Measurements from ENCODE around the gene TM2D3.
"Not testable (repeated sequence)": the region's sequence is repeated elsewhere in the genome, so short reads cannot be mapped to it uniquely, and the experiment has no call there.

Gene TM2D3

GRCh38 chr15:101647251-101647650, 4.9 kb downstream of the TM2D3 start:
- no peak overlapping the region for H3K27ac Mint-ChIP-seq
- H3K4me3 Mint-ChIP-seq = no peak overlapping the region
- peaks cover 34% of the 10 kb centered on the region for H3K4me1 Mint-ChIP-seq (ENCODE audit: low read depth)

DNA sequence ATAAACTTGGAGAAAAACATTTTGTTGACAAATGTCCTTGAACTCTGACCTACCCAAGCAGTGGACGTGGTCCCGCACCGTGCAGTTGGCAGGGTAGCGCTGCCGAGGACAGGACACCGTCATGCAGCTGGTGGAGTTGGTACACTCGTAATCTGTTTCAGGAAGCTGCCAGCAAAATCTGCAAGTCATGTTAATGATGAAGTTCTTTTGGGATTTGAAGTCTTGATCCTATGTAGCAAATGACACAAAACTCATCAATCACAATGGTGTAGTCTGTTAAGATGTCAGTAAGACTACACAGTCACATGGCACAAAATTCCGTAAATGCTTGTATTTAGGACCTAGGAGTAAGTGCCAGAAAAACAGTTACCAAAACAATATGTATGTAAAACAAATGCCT, 5.5 kb downstream of the TM2D3 start:
- no peaks in the 10 kb centered on the region for H3K27me3 Mint-ChIP-seq (ENCODE audit: low read depth)
- H3K27ac Mint-ChIP-seq = no peak overlapping the region
- peaks cover 55% of the 10 kb centered on the region for H3K36me3 Mint-ChIP-seq (ENCODE audit: low read depth)
- no peak overlapping the region for H3K4me3 Mint-ChIP-seq
- no peaks in the 10 kb centered on the region for H3K9me3 Mint-ChIP-seq
- H3K4me1 Mint-ChIP-seq (ENCODE audit: low read depth) = peaks cover 39% of the 10 kb centered on the region

More at GRCh38 chr15:101647251-101647650, 4.9 kb downstream of the TM2D3 start:
- H3K36me3 Mint-ChIP-seq (ENCODE audit: low read depth) = peaks cover 50% of the 10 kb centered on the region
- no peaks in the 10 kb centered on the region for H3K9me3 Mint-ChIP-seq
- no peaks in the 10 kb centered on the region for H3K27me3 Mint-ChIP-seq (ENCODE audit: low read depth)

GRCh38 chr15:101642361-101642760, 9.8 kb downstream of the TM2D3 start:
- Mint-ChIP-seq H3K4me1 (ENCODE audit: low read depth) (peaks cover 21% of the 10 kb centered on the region), H3K27ac (peak overlapping the region; percentile 20), H3K9me3 (no peaks in the 10 kb centered on the region), H3K36me3 (ENCODE audit: low read depth) (peaks cover 51% of the 10 kb centered on the region), H3K4me3 (no peak overlapping the region), H3K27me3 (ENCODE audit: low read depth) (no peaks in the 10 kb centered on the region)

- Mint-ChIP-seq H3K4me1 (ENCODE audit: low read depth) (peaks cover 21% of the 10 kb centered on the region), H3K27me3 (ENCODE audit: low read depth) (no peaks in the 10 kb centered on the region), H3K27ac (peak overlapping the region; percentile 20), H3K4me3 (no peak overlapping the region), H3K9me3 (no peaks in the 10 kb centered on the region), H3K36me3 (ENCODE audit: low read depth) (peaks cover 50% of the 10 kb centered on the region)
Measured at GRCh38 chr15:101641894-101642293, 10.3 kb downstream of the TM2D3 start.

DNA sequence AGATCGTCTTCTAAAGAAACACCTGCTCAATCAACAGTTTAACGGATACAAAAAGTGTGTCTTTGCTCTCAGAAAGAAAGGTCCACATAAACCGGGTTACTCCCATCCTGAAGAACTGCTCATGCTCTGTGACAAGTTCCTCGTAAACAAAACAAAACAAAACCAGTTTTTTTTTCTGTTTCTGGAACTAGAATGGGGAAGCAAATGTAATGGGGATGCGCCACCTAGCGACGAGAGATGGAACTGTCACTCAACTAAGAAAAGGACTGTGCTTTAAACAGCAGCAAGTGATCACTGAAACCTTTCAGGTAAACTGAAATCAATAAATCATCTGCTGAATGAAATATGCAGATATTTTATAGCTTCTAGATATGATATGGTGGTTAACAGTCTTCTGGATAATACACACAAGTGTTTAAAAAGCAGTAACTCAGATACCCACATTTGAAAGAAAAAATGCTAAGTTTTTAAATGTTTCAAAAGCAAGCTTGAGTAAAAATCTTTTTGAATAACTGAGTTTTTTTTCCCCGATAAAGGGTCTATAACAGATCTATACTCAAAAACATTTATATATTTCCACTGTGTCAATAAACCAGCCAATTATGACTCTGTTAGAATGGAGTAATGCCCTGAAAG, 10.9 kb downstream of the TM2D3 start:
- Mint-ChIP-seq H3K4me3 (no peak overlapping the region), H3K36me3 (ENCODE audit: low read depth) (peaks cover 45% of the 10 kb centered on the region), H3K4me1 (ENCODE audit: low read depth) (peaks cover 21% of the 10 kb centered on the region), H3K27me3 (ENCODE audit: low read depth) (no peaks in the 10 kb centered on the region), H3K27ac (peak overlapping the region; percentile 84), H3K9me3 (no peaks in the 10 kb centered on the region)

- H3K36me3 Mint-ChIP-seq (ENCODE audit: low read depth) = peaks cover 32% of the 10 kb centered on the region
- H3K9me3 Mint-ChIP-seq = no peaks in the 10 kb centered on the region
- no peak overlapping the region for H3K4me3 Mint-ChIP-seq
- H3K27ac Mint-ChIP-seq = no peak overlapping the region
- peaks cover 14% of the 10 kb centered on the region for H3K4me1 Mint-ChIP-seq (ENCODE audit: low read depth)
- H3K27me3 Mint-ChIP-seq (ENCODE audit: low read depth) = no peaks in the 10 kb centered on the region
Measured at GRCh38 chr15:101639667-101640066, 12.5 kb downstream of the TM2D3 start.

GRCh38 chr15:101637919-101638318, 14.3 kb downstream of the TM2D3 start:
- Mint-ChIP-seq H3K4me1 (ENCODE audit: low read depth) (peaks cover 14% of the 10 kb centered on the region), H3K4me3 (no peak overlapping the region), H3K36me3 (ENCODE audit: low read depth) (peaks cover 25% of the 10 kb centered on the region), H3K27me3 (ENCODE audit: low read depth) (no peaks in the 10 kb centered on the region), H3K27ac (no peak overlapping the region), H3K9me3 (no peaks in the 10 kb centered on the region)

GRCh38 chr15:101637516-101637915, 14.7 kb downstream of the TM2D3 start:
- Mint-ChIP-seq H3K27me3 (ENCODE audit: low read depth) (no peaks in the 10 kb centered on the region), H3K27ac (no peak overlapping the region), H3K9me3 (no peaks in the 10 kb centered on the region), H3K4me1 (ENCODE audit: low read depth) (peaks cover 13% of the 10 kb centered on the region), H3K4me3 (no peak overlapping the region), H3K36me3 (ENCODE audit: low read depth) (peaks cover 23% of the 10 kb centered on the region)

DNA sequence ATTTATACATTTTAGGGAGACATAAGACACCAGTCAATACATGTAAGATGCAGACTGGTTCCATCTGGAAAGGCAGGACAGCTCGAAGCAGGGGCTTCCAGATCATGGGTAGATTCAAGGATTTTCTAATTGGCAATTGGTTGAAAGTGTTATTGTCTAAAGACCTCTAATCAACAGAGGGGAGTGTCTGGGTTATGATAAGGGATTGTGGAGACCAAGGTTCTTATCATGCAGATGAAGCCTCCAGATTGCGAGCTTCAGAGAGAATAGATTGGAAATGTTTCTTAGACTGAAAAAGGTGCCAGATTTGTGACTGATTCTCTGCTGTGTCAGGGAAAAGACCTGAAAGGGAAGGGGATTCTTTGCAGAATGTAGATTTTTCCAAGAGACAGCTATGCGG, 15.1 kb downstream of the TM2D3 start:
- Mint-ChIP-seq H3K36me3 (ENCODE audit: low read depth) (peaks cover 18% of the 10 kb centered on the region), H3K27ac (no peak overlapping the region), H3K9me3 (no peaks in the 10 kb centered on the region), H3K4me3 (no peak overlapping the region), H3K27me3 (ENCODE audit: low read depth) (no peaks in the 10 kb centered on the region), H3K4me1 (ENCODE audit: low read depth) (peaks cover 8% of the 10 kb centered on the region)

- H3K36me3 Mint-ChIP-seq (ENCODE audit: low read depth) = peaks cover 13% of the 10 kb centered on the region
- H3K4me1 Mint-ChIP-seq (ENCODE audit: low read depth) = peaks cover 3% of the 10 kb centered on the region
- no peaks in the 10 kb centered on the region for H3K9me3 Mint-ChIP-seq
- H3K27me3 Mint-ChIP-seq (ENCODE audit: low read depth) = no peaks in the 10 kb centered on the region
- H3K27ac Mint-ChIP-seq = no peak overlapping the region
- no peak overlapping the region for H3K4me3 Mint-ChIP-seq
Measured at GRCh38 chr15:101635944-101636727, 16.0 kb downstream of the TM2D3 start.

DNA sequence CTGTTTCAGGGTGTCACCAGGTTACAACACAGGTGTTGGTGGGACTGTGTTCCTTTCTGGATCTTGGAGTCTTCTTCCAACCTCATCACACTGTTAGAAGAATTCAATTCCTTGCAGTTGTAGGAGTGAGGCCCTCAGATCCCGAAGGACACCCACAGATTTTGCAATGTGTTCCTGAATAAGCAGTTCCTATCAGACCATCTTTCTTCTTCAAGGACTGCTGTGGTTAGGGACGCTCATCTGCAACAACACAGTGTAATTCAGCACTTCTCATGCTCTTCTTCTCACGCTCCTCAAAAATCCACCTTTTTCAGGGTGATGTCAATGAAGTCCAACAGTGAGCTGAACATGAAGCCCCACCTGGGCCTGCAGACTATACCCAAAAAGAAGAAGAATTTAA, 18.8 kb downstream of the TM2D3 start:
- Mint-ChIP-seq H3K36me3 (ENCODE audit: low read depth) (no peaks in the 10 kb centered on the region), H3K4me3 (no peak overlapping the region), H3K9me3 (no peaks in the 10 kb centered on the region), H3K27ac (no peak overlapping the region), H3K27me3 (ENCODE audit: low read depth) (no peaks in the 10 kb centered on the region), H3K4me1 (ENCODE audit: low read depth) (no peaks in the 10 kb centered on the region)

DNA sequence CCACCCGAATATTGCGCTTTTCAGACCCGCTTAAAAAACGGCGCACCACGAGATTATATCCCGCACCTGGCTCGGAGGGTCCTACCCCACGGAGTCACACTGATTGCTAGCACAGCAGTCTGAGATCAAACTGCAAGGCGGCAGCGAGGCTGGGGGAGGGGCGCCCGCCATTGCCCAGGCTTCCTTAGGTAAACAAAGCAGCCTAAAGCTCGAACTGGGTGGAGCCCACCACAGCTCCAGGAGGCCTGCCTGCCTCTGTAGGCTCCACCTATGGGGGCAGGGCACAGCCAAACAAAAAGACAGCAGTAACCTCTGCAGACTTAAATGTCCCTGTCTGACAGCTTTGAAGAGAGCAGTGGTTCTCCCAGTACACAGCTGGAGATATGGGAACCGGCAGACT, 25.5 kb downstream of the TM2D3 start:
- H3K36me3 Mint-ChIP-seq (ENCODE audit: low read depth) = peaks cover 11% of the 10 kb centered on the region
- not testable (repeated sequence) for H3K4me3 Mint-ChIP-seq; H3K9me3 Mint-ChIP-seq; H3K27me3 Mint-ChIP-seq (ENCODE audit: low read depth); H3K27ac Mint-ChIP-seq
- H3K4me1 Mint-ChIP-seq (ENCODE audit: low read depth) = peaks cover 13% of the 10 kb centered on the region

- H3K4me1 Mint-ChIP-seq (ENCODE audit: low read depth) = peaks cover 13% of the 10 kb centered on the region
- H3K4me3 Mint-ChIP-seq = no peak overlapping the region
- H3K9me3 Mint-ChIP-seq = peaks cover 4% of the 10 kb centered on the region
- no peaks in the 10 kb centered on the region for H3K27me3 Mint-ChIP-seq (ENCODE audit: low read depth)
- H3K27ac Mint-ChIP-seq = no peak overlapping the region
- H3K36me3 Mint-ChIP-seq (ENCODE audit: low read depth) = peaks cover 11% of the 10 kb centered on the region
Measured at GRCh38 chr15:101625980-101626379, 26.2 kb downstream of the TM2D3 start.

DNA sequence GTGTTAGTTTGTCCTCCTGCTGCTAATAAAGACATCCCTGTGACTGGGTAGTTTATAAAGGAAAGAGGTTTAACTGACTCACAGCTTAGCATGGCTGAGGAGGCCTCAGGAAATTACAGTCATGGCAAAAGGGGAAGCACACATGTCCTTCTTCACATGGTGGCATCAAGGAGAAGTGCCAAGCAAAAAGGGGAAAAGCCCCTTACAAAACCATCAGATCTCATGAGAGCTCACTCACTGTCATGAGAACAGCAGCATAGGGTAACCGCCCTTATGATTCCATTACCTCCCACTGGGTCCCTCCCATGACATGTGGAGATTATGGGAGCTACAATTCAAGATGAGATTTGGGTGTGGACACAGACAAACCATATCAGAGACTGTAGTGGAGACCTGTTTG, 27.0 kb downstream of the TM2D3 start:
- Mint-ChIP-seq H3K36me3 (ENCODE audit: low read depth) (peaks cover 11% of the 10 kb centered on the region), H3K9me3 (peaks cover 4% of the 10 kb centered on the region), H3K4me3 (no peak overlapping the region), H3K27ac (no peak overlapping the region), H3K4me1 (ENCODE audit: low read depth) (peaks cover 13% of the 10 kb centered on the region), H3K27me3 (ENCODE audit: low read depth) (no peaks in the 10 kb centered on the region)
